ENCODE data around the gene EIF4B.
A peak's percentile ranks its signal among the peaks of the same experiment; 100 is the strongest.

The EIF4B gene

GRCh38 chr12:53070877-53071492 lies 64.7 kb downstream of the EIF4B start:
- no peak for DNase-seq (ENCODE audit: low read depth)

- DNase-seq (ENCODE audit: low read depth): no peak
Measured at GRCh38 chr12:53071591-53072551, 65.6 kb downstream of the EIF4B start.

GRCh38 chr12:53073881-53074280 lies 67.6 kb downstream of the EIF4B start:
- DNase-seq (ENCODE audit: low read depth): no peak

GRCh38 chr12:53074283-53074998 lies 68.2 kb downstream of the EIF4B start:
- DNase-seq (ENCODE audit: low read depth): no peak

- no peak for DNase-seq (ENCODE audit: low read depth)
Measured at GRCh38 chr12:53074999-53075370, 68.7 kb downstream of the EIF4B start.

GRCh38 chr12:53076461-53076860 lies 70.2 kb downstream of the EIF4B start:
- no peak for DNase-seq (ENCODE audit: low read depth)

- DNase-seq (ENCODE audit: low read depth): no peak
Measured at GRCh38 chr12:53077030-53077429, 70.8 kb downstream of the EIF4B start.

- DNase-seq (ENCODE audit: low read depth): peak; percentile 40
Measured at GRCh38 chr12:53078425-53079225, 72.4 kb downstream of the EIF4B start.

- DNase-seq (ENCODE audit: low read depth): peak; percentile 96
Measured at GRCh38 chr12:53079226-53080117, 73.2 kb downstream of the EIF4B start, which contains the start of gene SPRYD3. SPRYD3 (minus strand) TSS chr12:53079390; CDS start chr12:53079333, 57 bp downstream.

GRCh38 chr12:53082637-53083175 lies 76.5 kb downstream of the EIF4B start:
- DNase-seq (ENCODE audit: low read depth): no peak

GRCh38 chr12:53086361-53086760 lies 80.1 kb downstream of the EIF4B start:
- DNase-seq (ENCODE audit: low read depth): no peak

- DNase-seq (ENCODE audit: low read depth): no peak
Measured at GRCh38 chr12:53090105-53090504, 83.8 kb downstream of the EIF4B start.

- DNase-seq (ENCODE audit: low read depth): no peak
Measured at GRCh38 chr12:53090554-53090953, 84.3 kb downstream of the EIF4B start.

- DNase-seq (ENCODE audit: low read depth): no peak
Measured at GRCh38 chr12:53091756-53092155, 85.5 kb downstream of the EIF4B start.
